Immature natural killer cell (primary cell): ENCODE measurements around the gene KCTD13. TPM values are rescaled to one million over a fixed set of nuclear protein-coding genes. Genes with fewer than 3 reads are reported as not detected.

Experiments used
- DNase-seq, 3 donors: peaks; one replicate each; pipeline ENCODE4 v3.0.0; 2022; ENCODE audit warnings: mixed read lengths in 1 of 3
- H3K27ac Mint-ChIP-seq, 6 donors: one replicate each; pipeline ENCODE4 v1.8.0; 2020; ENCODE audit warnings: mixed read lengths in 6 of 6, mild to moderate bottlenecking in 5 of 6, inconsistent platforms in 4 of 6, moderate library complexity in 3 of 6
- H3K27me3 Mint-ChIP-seq, 3 donors: one replicate each; pipeline ENCODE4 v1.8.0; 2020 to 2021; ENCODE audit warnings: low read depth in 3 of 3, mild to moderate bottlenecking in 3 of 3, mixed read lengths in 3 of 3, moderate library complexity in 3 of 3, inconsistent platforms in 1 of 3
- H3K36me3 Mint-ChIP-seq, 3 donors: one replicate each; pipeline ENCODE4 v1.8.0; 2020; ENCODE audit warnings: mixed read lengths in 3 of 3, inconsistent platforms in 2 of 3, mild to moderate bottlenecking in 2 of 3
- H3K4me1 Mint-ChIP-seq, 2 donors: one replicate each; pipeline ENCODE4 v1.8.0; 2020; ENCODE audit warnings: inconsistent platforms in 2 of 2, mild to moderate bottlenecking in 2 of 2, mixed read lengths in 2 of 2, moderate library complexity in 1 of 2
- H3K4me3 Mint-ChIP-seq, 5 donors: one replicate each; pipeline ENCODE4 v1.8.0; 2020; ENCODE audit warnings: mild to moderate bottlenecking in 5 of 5, mixed read lengths in 5 of 5, inconsistent platforms in 3 of 5, moderate library complexity in 3 of 5
- H3K9me3 Mint-ChIP-seq, 6 donors: one replicate each; pipeline ENCODE4 v1.8.0; 2020; ENCODE audit warnings: mild to moderate bottlenecking in 6 of 6, mixed read lengths in 6 of 6, inconsistent platforms in 4 of 6, moderate library complexity in 3 of 6
- polyA plus RNA-seq, 3 donors: library from polyadenylated mRNA; unstranded; fragments of 300-500 nt; fragmentation: Illumina TruSeq; gene quantifications; one replicate each; pipeline ENCODE4 v1.2.3, GENCODE V29; 2021

The KCTD13 gene
- 10 to 100 TPM in 1 of 3 donors, 1 to 10 TPM in 2; 3.5 to 13.8 (median 9.2) TPM for polyA plus RNA-seq

GRCh38 chr16:29925781-29926710, at the start of gene KCTD13:
Gene KCTD13 (minus strand): TSS chr16:29926226. CDS start chr16:29926033, 193 bp downstream.
- Mint-ChIP-seq H3K36me3 (peaks cover 0 to 9% (median 2%) of the 10 kb centered on the region in 3 donors), H3K27ac (peak within 1 kb of the TSS; percentile 84 to 98 (median 96)), H3K9me3 (no peaks in the 10 kb centered on the region), H3K4me1 (peaks cover 32 to 46% of the 10 kb centered on the region in 2 donors), H3K27me3 (peaks cover 5 to 11% (median 7%) of the 10 kb centered on the region in 3 donors), H3K4me3 (peak within 1 kb of the TSS; percentile 94 to 96 (median 95))
- DNase-seq, result peak; percentile 93 to 95 (median 95)

GRCh38 chr16:29975134-29975538, 49.1 kb upstream of the KCTD13 start:
- Mint-ChIP-seq H3K27ac (peak overlapping the region; percentile 76 to 96 (median 93)), H3K4me1 (peaks cover 43 to 44% of the 10 kb centered on the region in 2 donors), H3K36me3 (peaks cover 0 to 21% (median 0%) of the 10 kb centered on the region in 3 donors), H3K9me3 (no peaks in the 10 kb centered on the region), H3K4me3 (peak overlapping the region; percentile 87 to 96 (median 95)), H3K27me3 (peaks cover 2 to 3% (median 2%) of the 10 kb centered on the region in 3 donors)
- no peak for DNase-seq

- H3K36me3 Mint-ChIP-seq, result peaks cover 0 to 16% (median 0%) of the 10 kb centered on the region in 3 donors
- peak; percentile 23 to 33 (median 26) for DNase-seq
- no peaks in the 10 kb centered on the region for H3K9me3 Mint-ChIP-seq
- H3K27me3 Mint-ChIP-seq, result peaks cover 2 to 3% (median 2%) of the 10 kb centered on the region in 3 donors
- H3K4me1 Mint-ChIP-seq, result peaks cover 43 to 44% of the 10 kb centered on the region in 2 donors
- peak overlapping the region; percentile 87 to 96 (median 95) for H3K4me3 Mint-ChIP-seq
- H3K27ac Mint-ChIP-seq, result peak overlapping the region; percentile 76 to 96 (median 93)
Observed at GRCh38 chr16:29974291-29975133, 48.5 kb upstream of the KCTD13 start.

GRCh38 chr16:29973384-29974246, 47.6 kb upstream of the KCTD13 start, which contains the start of gene TAOK2:
Gene TAOK2 (plus strand): TSS chr16:29973868. CDS start chr16:29977773, 3,905 bp downstream.
- Mint-ChIP-seq H3K9me3 (no peaks in the 10 kb centered on the region), H3K36me3 (peaks cover 2 to 10% (median 3%) of the 10 kb centered on the region in 3 donors), H3K27me3 (peaks cover 2 to 6% (median 2%) of the 10 kb centered on the region in 3 donors), H3K27ac (peak within 1 kb of the TSS; percentile 83 to 97 (median 93)), H3K4me1 (peaks cover 43 to 44% of the 10 kb centered on the region in 2 donors), H3K4me3 (peak within 1 kb of the TSS; percentile 87 to 96 (median 95))
- DNase-seq, result peak; percentile 99

- H3K36me3 Mint-ChIP-seq, result peaks cover 7 to 10% (median 8%) of the 10 kb centered on the region in 3 donors
- H3K27ac Mint-ChIP-seq, result peak overlapping the region; percentile 83 to 93 (median 90)
- H3K27me3 Mint-ChIP-seq, result peaks cover 2 to 6% (median 2%) of the 10 kb centered on the region in 3 donors
- peak overlapping the region; percentile 87 to 96 (median 95) for H3K4me3 Mint-ChIP-seq
- H3K9me3 Mint-ChIP-seq, result no peaks in the 10 kb centered on the region
- H3K4me1 Mint-ChIP-seq, result peaks cover 43 to 44% of the 10 kb centered on the region in 2 donors
- no peak for DNase-seq
Observed at GRCh38 chr16:29972992-29973383, 47.0 kb upstream of the KCTD13 start.

GRCh38 chr16:29972500-29972899, 46.5 kb upstream of the KCTD13 start:
- peak overlapping the region; percentile 26 to 96 (median 54) for H3K4me3 Mint-ChIP-seq
- H3K4me1 Mint-ChIP-seq, result peaks cover 41 to 44% of the 10 kb centered on the region in 2 donors
- H3K36me3 Mint-ChIP-seq, result peaks cover 7 to 10% (median 8%) of the 10 kb centered on the region in 3 donors
- peaks cover 2 to 6% (median 2%) of the 10 kb centered on the region in 3 donors for H3K27me3 Mint-ChIP-seq
- H3K27ac Mint-ChIP-seq, result peak overlapping the region; percentile 83 to 93 (median 90)
- no peaks in the 10 kb centered on the region for H3K9me3 Mint-ChIP-seq
- no peak for DNase-seq

GRCh38 chr16:29971304-29971703, 45.3 kb upstream of the KCTD13 start:
- peaks cover 7 to 10% (median 8%) of the 10 kb centered on the region in 3 donors for H3K36me3 Mint-ChIP-seq
- H3K4me1 Mint-ChIP-seq, result peaks cover 31 to 36% of the 10 kb centered on the region in 2 donors
- DNase-seq, result no peak
- H3K27ac Mint-ChIP-seq, result no peak overlapping the region
- H3K9me3 Mint-ChIP-seq, result no peaks in the 10 kb centered on the region
- H3K4me3 Mint-ChIP-seq, result no peak overlapping the region
- peaks cover 2 to 6% (median 2%) of the 10 kb centered on the region in 3 donors for H3K27me3 Mint-ChIP-seq

- no peak overlapping the region for H3K27ac Mint-ChIP-seq
- peaks cover 8 to 11% of the 10 kb centered on the region in 2 donors for H3K4me1 Mint-ChIP-seq
- no peaks in the 10 kb centered on the region for H3K9me3 Mint-ChIP-seq
- H3K27me3 Mint-ChIP-seq, result peaks cover 0 to 5% (median 0%) of the 10 kb centered on the region in 3 donors
- H3K36me3 Mint-ChIP-seq, result peaks cover 8 to 11% (median 10%) of the 10 kb centered on the region in 3 donors
- H3K4me3 Mint-ChIP-seq, result no peak overlapping the region
- DNase-seq, result no peak
Observed at GRCh38 chr16:29968205-29968604, 42.2 kb upstream of the KCTD13 start.

- Mint-ChIP-seq H3K36me3 (peaks cover 0 to 3% (median 1%) of the 10 kb centered on the region in 3 donors), H3K27ac (peak overlapping the region; percentile 91 to 96 (median 94)), H3K9me3 (no peaks in the 10 kb centered on the region), H3K4me1 (peaks cover 20 to 22% of the 10 kb centered on the region in 2 donors), H3K4me3 (peak overlapping the region; percentile 88 to 93 (median 92)), H3K27me3 (peaks cover 0 to 4% (median 2%) of the 10 kb centered on the region in 3 donors)
- DNase-seq, result no peak
Observed at GRCh38 chr16:29963021-29963743, 37.2 kb upstream of the KCTD13 start.

GRCh38 chr16:29962344-29962994, 36.4 kb upstream of the KCTD13 start:
- peak in 2 of 3 donors; percentile 7 to 14 for DNase-seq
- peaks cover 0 to 4% (median 2%) of the 10 kb centered on the region in 3 donors for H3K27me3 Mint-ChIP-seq
- H3K9me3 Mint-ChIP-seq, result no peaks in the 10 kb centered on the region
- peaks cover 0 to 3% (median 0%) of the 10 kb centered on the region in 3 donors for H3K36me3 Mint-ChIP-seq
- peaks cover 20 to 22% of the 10 kb centered on the region in 2 donors for H3K4me1 Mint-ChIP-seq
- H3K27ac Mint-ChIP-seq, result peak overlapping the region; percentile 91 to 96 (median 94)
- H3K4me3 Mint-ChIP-seq, result peak overlapping the region; percentile 88 to 93 (median 92)
